B cell (primary cell): Measurements from ENCODE around the gene GNAT3. TPM values are rescaled to one million over a fixed set of nuclear protein-coding genes. Genes with fewer than 3 reads are reported as not detected.

Experiments used
- ATAC-seq: fragments of 200-7000 bp; cut with Tn5 transposase; one replicate; pipeline ENCODE4 v1.10.0; 2021; ENCODE audit warnings: low read depth, mild to moderate bottlenecking, moderate number of reproducible peaks, moderate library complexity
- CTCF ChIA-PET: fragments of 350-600 bp; sonication (Branson Sonifier 250); formaldehyde crosslinking; loops from one replicate; lab custom pipeline; 2021; ENCODE audit warnings: antibody characterized with exemption, inconsistent platforms; lab: Charles Lee
- POLR2A ChIA-PET: fragments of 350-600 bp; sonication (Branson Sonifier 250); formaldehyde crosslinking; loops from one replicate; lab custom pipeline; 2021; ENCODE audit warnings: antibody characterized with exemption; lab: Charles Lee
- DNase-seq: peaks from one replicate; pipeline ENCODE4 v3.0.0; 2013
- H2AFZ ChIP-seq: 2 replicates; pipeline ENCODE4 v1.6.1; 2012; ENCODE audit warnings: mild to moderate bottlenecking, low read depth, low read length; ENCODE audit not compliant: insufficient read depth, poor library complexity, severe bottlenecking
- H3K27ac ChIP-seq, 2 donors: 1 replicate in 1 of 2; 2 replicates in 1 of 2; pipeline ENCODE4 v1.5.1; 2012 to 2013; ENCODE audit warnings: low read length in 2 of 2, mild to moderate bottlenecking in 2 of 2, moderate library complexity in 1 of 2
- H3K27me3 ChIP-seq, 4 experiments: fragments of 200-600 bp in 1 of 4; sonication (generic) in 1 of 4; replicated peaks in 1 of 4; 1 replicate in 2 of 4; 2 replicates in 2 of 4; pipeline versions ENCODE4 v1.6.1 to v1.7.0; 2013 to 2016; ENCODE audit warnings: low read length in 3 of 4, mild to moderate bottlenecking in 2 of 4, mixed read lengths in 1 of 4, moderate library complexity in 1 of 4; ENCODE audit not compliant: insufficient read depth in 4 of 4, control insufficient read depth in 3 of 4; ENCODE audit errors: control extremely low read depth in 1 of 4
- H3K36me3 ChIP-seq, 2 experiments: replicated peaks in 1 of 2; 1 replicate in 1 of 2; 2 replicates in 1 of 2; pipeline versions ENCODE4 v1.6.1 to v1.7.1; 2013; ENCODE audit warnings: low read length in 1 of 2; ENCODE audit not compliant: insufficient read depth in 2 of 2, control insufficient read depth in 1 of 2; ENCODE audit errors: control extremely low read depth in 1 of 2, extremely low read depth in 1 of 2
- H3K4me1 ChIP-seq, 2 donors: fragments of 200-600 bp in 1 of 2; sonication (generic) in 1 of 2; 1 replicate in 1 of 2; 2 replicates in 1 of 2; pipeline versions ENCODE4 v1.5.1 to v1.6.1; 2013 to 2017; ENCODE audit warnings: low read length in 2 of 2; ENCODE audit not compliant: control insufficient read depth in 2 of 2, insufficient read depth in 2 of 2
- H3K4me2 ChIP-seq: replicated peaks from 2 replicates; pipeline ENCODE3; 2012; ENCODE audit warnings: mild to moderate bottlenecking, low read depth, low read length; ENCODE audit not compliant: poor library complexity, severe bottlenecking
- H3K4me3 ChIP-seq, 5 experiments: fragments of 200-600 bp in 1 of 5; sonication (generic) in 1 of 5; 1 replicate in 3 of 5; 2 replicates in 2 of 5; pipeline versions ENCODE4 v1.5.1 to v1.7.0; 2011 to 2016; ENCODE audit warnings: low read length in 4 of 5, mild to moderate bottlenecking in 4 of 5, low read depth in 2 of 5, control low read depth in 1 of 5, moderate library complexity in 1 of 5; ENCODE audit not compliant: insufficient read depth in 1 of 5; ENCODE audit errors: control extremely low read depth in 1 of 5, extremely low read depth in 1 of 5
- H3K79me2 ChIP-seq: fragments of 200-600 bp; sonication (generic); one replicate; pipeline ENCODE4 v1.6.0; 2016; ENCODE audit warnings: low read length; ENCODE audit not compliant: control insufficient read depth, insufficient read depth
- H3K9ac ChIP-seq: fragments of 200-600 bp; sonication (generic); 2 replicates; pipeline ENCODE4 v1.6.1; 2017; ENCODE audit warnings: mild to moderate bottlenecking, low read length, moderate library complexity
- H3K9me3 ChIP-seq, 3 donors: one replicate each; pipeline versions ENCODE4 v1.6.1 to v1.7.1; 2013; ENCODE audit warnings: low read length in 2 of 3; ENCODE audit not compliant: control insufficient read depth in 2 of 3, insufficient read depth in 1 of 3; ENCODE audit errors: control extremely low read depth in 1 of 3
- H4K20me1 ChIP-seq: 2 replicates; pipeline ENCODE4 v1.6.0; 2012; ENCODE audit warnings: mild to moderate bottlenecking, low read length; ENCODE audit not compliant: insufficient read depth, control insufficient read depth, poor library complexity, severe bottlenecking
- H3K27ac Mint-ChIP-seq: one replicate; pipeline ENCODE4 v1.8.0; 2021; ENCODE audit warnings: mixed read lengths
- H3K27me3 Mint-ChIP-seq: one replicate; pipeline ENCODE4 v1.8.0; 2021; ENCODE audit warnings: mixed read lengths
- H3K4me1 Mint-ChIP-seq: one replicate; pipeline ENCODE4 v1.8.0; 2021; ENCODE audit warnings: mixed read lengths
- H3K4me3 Mint-ChIP-seq: one replicate; pipeline ENCODE4 v1.8.0; 2021; ENCODE audit warnings: mixed read lengths
- H3K9me3 Mint-ChIP-seq: one replicate; pipeline ENCODE4 v1.8.0; 2022; ENCODE audit warnings: mixed read lengths; ENCODE audit not compliant: insufficient read depth
- CTCF ChIP-seq: fragments of 200-600 bp; IDR thresholded peaks from one replicate; pipeline ENCODE4 v1.8.0; 2022; ENCODE audit warnings: antibody characterized with exemption, mild to moderate bottlenecking
- EZH2 ChIP-seq: IDR thresholded peaks from 2 replicates; pipeline ENCODE4 v1.6.1; 2012; ENCODE audit warnings: borderline replicate concordance, low read depth, mild to moderate bottlenecking, moderate library complexity, low read length; ENCODE audit not compliant: insufficient read depth, poor library complexity, severe bottlenecking
- WGBS: methylation state at CpG from one replicate; pipeline ENCODE4 v1.1.5; 2013; ENCODE audit warnings: missing lambda C conversion rate; ENCODE audit not compliant: insufficient coverage; 5-methylcytosine and 5-hydroxymethylcytosine counted together
- intact Hi-C: fragments of 100-400 bp; cut with micrococcal nuclease; formaldehyde crosslinking; loops from one replicate; pipeline ENCODE4 v1.10.0; 2022
- polyA plus RNA-seq: library from polyadenylated mRNA; depleted of rRNA; stranded (reverse); fragments of >200 nt; gene quantifications from 2 replicates; pipeline ENCODE4 v1.2.3, GENCODE V29; 2012
- total RNA-seq, 2 donors: library from RNA; stranded (reverse); fragments of 120-200 nt in 1 of 2; gene quantifications; 1 replicate in 1 of 2; 2 replicates in 1 of 2; pipeline versions ENCODE4 v1.2.3 to v1.2.4, GENCODE V29; 2013 to 2022

Gene GNAT3
- total and polyA plus RNA-seq, 2 donors (not counting 1 experiment from before 2014, with no cell fraction given), result not detected

- no peak overlapping the region for H3K27ac Mint-ChIP-seq
- TF ChIP-seq EZH2 (no peak), CTCF (no peak)
- H3K9me3 Mint-ChIP-seq, result no peaks in the 10 kb centered on the region
- Histone ChIP-seq H3K4me1 (no peaks in the 10 kb centered on the region), H3K79me2 (no peaks in the 10 kb centered on the region), H4K20me1 (no peaks in the 10 kb centered on the region), H3K4me3 (no peak overlapping the region), H3K27me3 (no peaks in the 10 kb centered on the region), H2AFZ (no peak overlapping the region), H3K36me3 (no peaks in the 10 kb centered on the region), H3K27ac (no peak overlapping the region), H3K4me2 (no peak overlapping the region), H3K9ac (no peak overlapping the region), H3K9me3 (no peaks in the 10 kb centered on the region)
- CTCF ChIA-PET, result no interaction called here
- 15% methylated on average over 1 of the region's 4 CpGs for WGBS
- intact Hi-C loops, result no loop called here
- no peak overlapping the region for H3K4me3 Mint-ChIP-seq
- POLR2A ChIA-PET, result no interaction called here
- DNase-seq, result no peak
- no peaks in the 10 kb centered on the region for H3K27me3 Mint-ChIP-seq
- no peaks in the 10 kb centered on the region for H3K4me1 Mint-ChIP-seq
- ATAC-seq, result no peak
Measured at GRCh38 chr7:80439894-80440821, 71.7 kb downstream of the GNAT3 start.

GRCh38 chr7:80435521-80435920, 76.3 kb downstream of the GNAT3 start:
- no peak overlapping the region for H3K27ac ChIP-seq
- no peak overlapping the region for H3K4me3 ChIP-seq
- ATAC-seq, result no peak
- WGBS, result no CpG with 5 or more reads among the region's 2 CpGs
- TF ChIP-seq EZH2, result no peak
- no peak for TF ChIP-seq CTCF
- H3K9me3 ChIP-seq, result no peaks in the 10 kb centered on the region
- no peaks in the 10 kb centered on the region for H3K4me1 ChIP-seq
- Mint-ChIP-seq H3K27ac (no peak overlapping the region), H3K9me3 (no peaks in the 10 kb centered on the region), H3K4me3 (no peak overlapping the region), H3K4me1 (no peaks in the 10 kb centered on the region), H3K27me3 (no peaks in the 10 kb centered on the region)
- no peaks in the 10 kb centered on the region for H3K36me3 ChIP-seq
- no peaks in the 10 kb centered on the region for H4K20me1 ChIP-seq
- POLR2A ChIA-PET, result no interaction called here
- no peaks in the 10 kb centered on the region for H3K79me2 ChIP-seq
- no peak overlapping the region for H3K9ac ChIP-seq
- H3K4me2 ChIP-seq, result no peak overlapping the region
- H2AFZ ChIP-seq, result no peak overlapping the region
- no peaks in the 10 kb centered on the region for H3K27me3 ChIP-seq
- CTCF ChIA-PET, result no interaction called here
- DNase-seq, result no peak
- intact Hi-C loops, result no loop called here
